Immature natural killer cell (primary cell): ENCODE data around the gene HOXD9. TPM values are rescaled to one million over a fixed set of nuclear protein-coding genes. Genes with fewer than 3 reads are reported as not detected.
A peak's percentile ranks its signal among the peaks of the same experiment; 100 is the strongest.

Experiments used
- DNase-seq, 3 donors: peaks; one replicate each; pipeline ENCODE4 v3.0.0; 2022; ENCODE audit warnings: mixed read lengths in 1 of 3
- H3K27ac Mint-ChIP-seq, 6 donors: one replicate each; pipeline ENCODE4 v1.8.0; 2020; ENCODE audit warnings: mixed read lengths in 6 of 6, mild to moderate bottlenecking in 5 of 6, inconsistent platforms in 4 of 6, moderate library complexity in 3 of 6
- H3K27me3 Mint-ChIP-seq, 3 donors: one replicate each; pipeline ENCODE4 v1.8.0; 2020 to 2021; ENCODE audit warnings: low read depth in 3 of 3, mild to moderate bottlenecking in 3 of 3, mixed read lengths in 3 of 3, moderate library complexity in 3 of 3, inconsistent platforms in 1 of 3
- H3K36me3 Mint-ChIP-seq, 3 donors: one replicate each; pipeline ENCODE4 v1.8.0; 2020; ENCODE audit warnings: mixed read lengths in 3 of 3, inconsistent platforms in 2 of 3, mild to moderate bottlenecking in 2 of 3
- H3K4me1 Mint-ChIP-seq, 2 donors: one replicate each; pipeline ENCODE4 v1.8.0; 2020; ENCODE audit warnings: inconsistent platforms in 2 of 2, mild to moderate bottlenecking in 2 of 2, mixed read lengths in 2 of 2, moderate library complexity in 1 of 2
- H3K4me3 Mint-ChIP-seq, 5 donors: one replicate each; pipeline ENCODE4 v1.8.0; 2020; ENCODE audit warnings: mild to moderate bottlenecking in 5 of 5, mixed read lengths in 5 of 5, inconsistent platforms in 3 of 5, moderate library complexity in 3 of 5
- H3K9me3 Mint-ChIP-seq, 6 donors: one replicate each; pipeline ENCODE4 v1.8.0; 2020; ENCODE audit warnings: mild to moderate bottlenecking in 6 of 6, mixed read lengths in 6 of 6, inconsistent platforms in 4 of 6, moderate library complexity in 3 of 6
- polyA plus RNA-seq, 3 donors: library from polyadenylated mRNA; unstranded; fragments of 300-500 nt; fragmentation: Illumina TruSeq; gene quantifications; one replicate each; pipeline ENCODE4 v1.2.3, GENCODE V29; 2021

The HOXD9 gene
- polyA plus RNA-seq, 3 donors from 2014 or later: not detected

GRCh38 chr2:176167398-176167797 is 44.9 kb downstream of the HOXD9 start:
- H3K27ac Mint-ChIP-seq: no peak overlapping the region
- H3K4me1 Mint-ChIP-seq: peaks cover 2 to 8% of the 10 kb centered on the region in 2 donors
- H3K4me3 Mint-ChIP-seq: no peak overlapping the region
- peaks cover 20 to 51% (median 43%) of the 10 kb centered on the region in 3 donors for H3K27me3 Mint-ChIP-seq
- H3K36me3 Mint-ChIP-seq: peaks cover 0 to 10% (median 3%) of the 10 kb centered on the region in 3 donors
- DNase-seq: no peak
- peaks cover 0 to 25% (median 4%) of the 10 kb centered on the region in 6 donors for H3K9me3 Mint-ChIP-seq

GRCh38 chr2:176169181-176169580 is 46.7 kb downstream of the HOXD9 start:
- peaks cover 20 to 56% (median 46%) of the 10 kb centered on the region in 3 donors for H3K27me3 Mint-ChIP-seq
- H3K4me3 Mint-ChIP-seq: no peak overlapping the region

GRCh38 chr2:176169711-176170110 is 47.2 kb downstream of the HOXD9 start:
- no peak for DNase-seq
- Mint-ChIP-seq H3K9me3 (peaks cover 0 to 16% (median 0%) of the 10 kb centered on the region in 6 donors), H3K4me3 (no peak overlapping the region), H3K27me3 (peaks cover 19 to 55% (median 42%) of the 10 kb centered on the region in 3 donors), H3K36me3 (peaks cover 0 to 3% (median 0%) of the 10 kb centered on the region in 3 donors), H3K27ac (no peak overlapping the region), H3K4me1 (no peaks in the 10 kb centered on the region)

More at GRCh38 chr2:176169181-176169580, 46.7 kb downstream of the HOXD9 start:
- DNase-seq: no peak
- peaks cover 0 to 3% (median 2%) of the 10 kb centered on the region in 3 donors for H3K36me3 Mint-ChIP-seq
- no peak overlapping the region for H3K27ac Mint-ChIP-seq
- peaks cover 0 to 20% (median 2%) of the 10 kb centered on the region in 6 donors for H3K9me3 Mint-ChIP-seq
- peaks cover 2 to 4% of the 10 kb centered on the region in 2 donors for H3K4me1 Mint-ChIP-seq

GRCh38 chr2:176170602-176171305 is 48.2 kb downstream of the HOXD9 start:
- peaks cover 0 to 3% (median 0%) of the 10 kb centered on the region in 3 donors for H3K36me3 Mint-ChIP-seq
- peaks cover 0 to 16% (median under 1%) of the 10 kb centered on the region in 6 donors for H3K9me3 Mint-ChIP-seq
- no peaks in the 10 kb centered on the region for H3K4me1 Mint-ChIP-seq
- no peak for DNase-seq
- H3K27me3 Mint-ChIP-seq: peaks cover 23 to 55% (median 38%) of the 10 kb centered on the region in 3 donors
- no peak overlapping the region for H3K27ac Mint-ChIP-seq
- H3K4me3 Mint-ChIP-seq: no peak overlapping the region

- Mint-ChIP-seq H3K27me3 (peaks cover 21 to 56% (median 36%) of the 10 kb centered on the region in 3 donors), H3K27ac (no peak overlapping the region), H3K4me3 (no peak overlapping the region), H3K9me3 (peaks cover 0 to 16% (median under 1%) of the 10 kb centered on the region in 6 donors), H3K4me1 (no peaks in the 10 kb centered on the region), H3K36me3 (no peaks in the 10 kb centered on the region)
- DNase-seq: no peak
Measured at GRCh38 chr2:176171351-176172006, 49.0 kb downstream of the HOXD9 start.

GRCh38 chr2:176172007-176172894 is 49.7 kb downstream of the HOXD9 start:
- Mint-ChIP-seq H3K9me3 (peaks cover 0 to 10% (median under 1%) of the 10 kb centered on the region in 6 donors), H3K27ac (no peak overlapping the region), H3K27me3 (peaks cover 23 to 53% (median 31%) of the 10 kb centered on the region in 3 donors), H3K4me1 (peaks cover 1 to 2% of the 10 kb centered on the region in 2 donors), H3K4me3 (peak overlapping the region in 1 of 5 donors; percentile 2), H3K36me3 (no peaks in the 10 kb centered on the region)
- no peak for DNase-seq

GRCh38 chr2:176172895-176173566 is 50.5 kb downstream of the HOXD9 start:
- Mint-ChIP-seq H3K4me1 (peaks cover 3 to 4% of the 10 kb centered on the region in 2 donors), H3K9me3 (peaks cover 0 to 9% (median under 1%) of the 10 kb centered on the region in 6 donors), H3K36me3 (no peaks in the 10 kb centered on the region), H3K27ac (no peak overlapping the region), H3K4me3 (peak overlapping the region in 1 of 5 donors; percentile 2), H3K27me3 (peaks cover 24 to 49% (median 29%) of the 10 kb centered on the region in 3 donors)
- DNase-seq: no peak

GRCh38 chr2:176173567-176174381 is 51.3 kb downstream of the HOXD9 start:
- peaks cover 24 to 49% (median 34%) of the 10 kb centered on the region in 3 donors for H3K27me3 Mint-ChIP-seq
- no peak for DNase-seq
- H3K9me3 Mint-ChIP-seq: peaks cover 0 to 9% (median under 1%) of the 10 kb centered on the region in 6 donors
- no peaks in the 10 kb centered on the region for H3K36me3 Mint-ChIP-seq
- H3K4me3 Mint-ChIP-seq: no peak overlapping the region
- H3K27ac Mint-ChIP-seq: no peak overlapping the region
- H3K4me1 Mint-ChIP-seq: peaks cover 3 to 4% of the 10 kb centered on the region in 2 donors

- peaks cover 0 to 9% (median under 1%) of the 10 kb centered on the region in 6 donors for H3K9me3 Mint-ChIP-seq
Measured at GRCh38 chr2:176174382-176174823, 51.9 kb downstream of the HOXD9 start.

More at GRCh38 chr2:176174382-176174823, 51.9 kb downstream of the HOXD9 start:
- Mint-ChIP-seq H3K27ac (no peak overlapping the region), H3K4me3 (no peak overlapping the region), H3K4me1 (peaks cover 3 to 4% of the 10 kb centered on the region in 2 donors), H3K36me3 (no peaks in the 10 kb centered on the region), H3K27me3 (peaks cover 24 to 49% (median 38%) of the 10 kb centered on the region in 3 donors)
- no peak for DNase-seq

Other genes with a start within 250 kb of the HOXD9 start
- gene LNPK, start 120.5 kb upstream of the HOXD9 start, polyA plus RNA-seq: 10 to 100 TPM; 13.7 to 21.3 (median 18.0) TPM
- gene EVX2, start 38.8 kb upstream of the HOXD9 start, polyA plus RNA-seq: not detected
- not detected for gene HOXD13, start 30.0 kb upstream of the HOXD9 start, polyA plus RNA-seq
- gene HOXD12, start 22.9 kb upstream of the HOXD9 start, polyA plus RNA-seq: not detected
- not detected for gene HOXD11, start 15.4 kb upstream of the HOXD9 start, polyA plus RNA-seq
- gene HOXD10, start 5.9 kb upstream of the HOXD9 start, polyA plus RNA-seq: not detected
- gene HOXD8, start 7.0 kb downstream of the HOXD9 start, polyA plus RNA-seq: not detected
- not detected for gene HOXD4, start 28.8 kb downstream of the HOXD9 start, polyA plus RNA-seq
- gene HOXD3, start 34.6 kb downstream of the HOXD9 start, polyA plus RNA-seq: not detected
- not detected for gene HOXD1, start 65.9 kb downstream of the HOXD9 start, polyA plus RNA-seq
- gene MTX2, start 146.7 kb downstream of the HOXD9 start, polyA plus RNA-seq: 10 to 100 TPM in 2 of 3 donors, 1 to 10 TPM in 1; 8.2 to 15.5 (median 13.8) TPM